H9 (cell line): ENCODE measurements around the gene TMC3. TPM values are rescaled to one million over a fixed set of nuclear protein-coding genes. Genes with fewer than 3 reads are reported as not detected.

Experiments
- DNase-seq: peaks from one replicate; pipeline ENCODE4 v3.0.0-alpha.2; 2017
- H2AFZ ChIP-seq: one replicate; pipeline ENCODE4 v1.6.1; 2013; ENCODE audit warnings: mild to moderate bottlenecking, low read length, control low read depth, moderate library complexity
- H2AK5ac ChIP-seq: 2 replicates; pipeline ENCODE4 v1.6.1; 2013; ENCODE audit warnings: low read length, control low read depth, mixed read lengths; ENCODE audit not compliant: insufficient read length
- H2BK120ac ChIP-seq: one replicate; pipeline ENCODE4 v1.6.1; 2013; ENCODE audit warnings: low read depth, mild to moderate bottlenecking, low read length, control low read depth, inconsistent platforms; ENCODE audit not compliant: poor library complexity, severe bottlenecking
- H2BK12ac ChIP-seq: 2 replicates; pipeline ENCODE4 v1.6.1; 2013; ENCODE audit warnings: low read length, control low read depth, mixed read lengths, low read depth; ENCODE audit not compliant: insufficient read length
- H2BK15ac ChIP-seq: 2 replicates; pipeline ENCODE4 v1.6.1; 2013; ENCODE audit warnings: low read depth, low read length, control low read depth
- H2BK20ac ChIP-seq: one replicate; pipeline ENCODE4 v1.6.1; 2013; ENCODE audit warnings: low read depth, mild to moderate bottlenecking, low read length, control low read depth, inconsistent platforms; ENCODE audit not compliant: poor library complexity, severe bottlenecking
- H2BK5ac ChIP-seq: 2 replicates; pipeline ENCODE4 v1.6.1; 2013; ENCODE audit warnings: low read length, control low read depth, mixed read lengths; ENCODE audit not compliant: insufficient read length
- H3K14ac ChIP-seq: 2 replicates; pipeline ENCODE4 v1.6.1; 2013; ENCODE audit warnings: low read length, control low read depth; ENCODE audit not compliant: insufficient read depth
- H3K18ac ChIP-seq: 2 replicates; pipeline ENCODE4 v1.6.1; 2013; ENCODE audit warnings: low read depth, mild to moderate bottlenecking, mixed read lengths, low read length, control low read depth; ENCODE audit not compliant: insufficient read length
- H3K23ac ChIP-seq: 2 replicates; pipeline ENCODE4 v1.6.1; 2013; ENCODE audit warnings: low read length, control low read depth, mixed read lengths, low read depth; ENCODE audit not compliant: insufficient read length
- H3K23me2 ChIP-seq: 2 replicates; pipeline ENCODE4 v1.6.1; 2013; ENCODE audit warnings: low read depth, mild to moderate bottlenecking, mixed read lengths, low read length, control low read depth; ENCODE audit not compliant: insufficient read length, poor library complexity, severe bottlenecking
- H3K27ac ChIP-seq: 2 replicates; pipeline ENCODE4 v1.5.1; 2013; ENCODE audit warnings: low read length, control low read depth, mixed read lengths, low read depth; ENCODE audit not compliant: insufficient read length
- H3K27me3 ChIP-seq: 2 replicates; pipeline ENCODE4 v1.6.1; 2013; ENCODE audit warnings: low read length, control low read depth, inconsistent platforms; ENCODE audit not compliant: insufficient read depth
- H3K4ac ChIP-seq: 2 replicates; pipeline ENCODE4 v1.6.1; 2013; ENCODE audit warnings: low read depth, mild to moderate bottlenecking, control low read depth, inconsistent platforms, low read length, moderate library complexity
- H3K4me1 ChIP-seq: 2 replicates; pipeline ENCODE4 v1.6.1; 2013; ENCODE audit warnings: low read length, control low read depth, inconsistent platforms; ENCODE audit not compliant: insufficient read depth
- H3K4me2 ChIP-seq: 2 replicates; pipeline ENCODE4 v1.6.1; 2013; ENCODE audit warnings: low read length, control low read depth, mixed read lengths; ENCODE audit not compliant: insufficient read length, insufficient read depth
- H3K56ac ChIP-seq: 2 replicates; pipeline ENCODE4 v1.6.1; 2013; ENCODE audit warnings: low read depth, mild to moderate bottlenecking, mixed read lengths, low read length, control low read depth; ENCODE audit not compliant: insufficient read length
- H3K79me1 ChIP-seq: 2 replicates; pipeline ENCODE4 v1.6.1; 2013; ENCODE audit warnings: low read depth, mild to moderate bottlenecking, moderate library complexity, low read length, control low read depth, inconsistent platforms; ENCODE audit not compliant: insufficient read depth, poor library complexity, severe bottlenecking
- H3K79me2 ChIP-seq: 2 replicates; pipeline ENCODE4 v1.6.1; 2013; ENCODE audit warnings: low read length, control low read depth, inconsistent platforms; ENCODE audit not compliant: insufficient read depth
- H3K9ac ChIP-seq: 2 replicates; pipeline ENCODE4 v1.6.1; 2013; ENCODE audit warnings: low read length, control low read depth, mixed read lengths; ENCODE audit not compliant: insufficient read length; ENCODE audit errors: extremely low read depth
- H3K9me3 ChIP-seq: one replicate; pipeline ENCODE4 v1.6.1; 2013; ENCODE audit warnings: low read depth, low read length, inconsistent platforms; ENCODE audit not compliant: control insufficient read depth
- H3T11ph ChIP-seq: one replicate; pipeline ENCODE4 v1.6.1; 2013; ENCODE audit warnings: mild to moderate bottlenecking, low read length, control low read depth, inconsistent platforms
- H4K20me1 ChIP-seq: one replicate; pipeline ENCODE4 v1.6.1; 2013; ENCODE audit not compliant: control insufficient read depth, insufficient read length, insufficient read depth
- H4K5ac ChIP-seq: 2 replicates; pipeline ENCODE4 v1.6.1; 2013; ENCODE audit warnings: low read depth, mild to moderate bottlenecking, mixed read lengths, low read length, control low read depth; ENCODE audit not compliant: insufficient read length
- H4K8ac ChIP-seq: replicated peaks from 2 replicates; pipeline ENCODE4 v1.6.1; 2013; ENCODE audit warnings: low read length, control low read depth, mixed read lengths, low read depth; ENCODE audit not compliant: insufficient read length
- H4K91ac ChIP-seq: 2 replicates; pipeline ENCODE4 v1.6.1; 2013; ENCODE audit warnings: low read depth, mild to moderate bottlenecking, moderate library complexity, mixed read lengths, low read length, control low read depth; ENCODE audit not compliant: insufficient read length
- H3K27ac Mint-ChIP-seq, 3 experiments: 2 replicates in 2 of 3; 3 replicates in 1 of 3; pipeline ENCODE4 v1.8.0; 2020 to 2021; ENCODE audit warnings: mixed read lengths in 3 of 3, mild to moderate bottlenecking in 1 of 3, moderate library complexity in 1 of 3
- H3K27me3 Mint-ChIP-seq: 2 replicates; pipeline ENCODE4 v1.8.0; 2021; ENCODE audit warnings: low read depth, mild to moderate bottlenecking, moderate library complexity, mixed read lengths
- H3K36me3 Mint-ChIP-seq, 3 experiments: 2 replicates in 2 of 3; 3 replicates in 1 of 3; pipeline ENCODE4 v1.8.0; 2020 to 2021; ENCODE audit warnings: low read depth in 3 of 3, mixed read lengths in 3 of 3; ENCODE audit not compliant: insufficient read depth in 1 of 3
- H3K4me1 Mint-ChIP-seq, 2 experiments: 2 replicates each; pipeline ENCODE4 v1.8.0; 2020; ENCODE audit warnings: mixed read lengths in 2 of 2
- H3K4me3 Mint-ChIP-seq, 2 experiments: 2 replicates in 1 of 2; 3 replicates in 1 of 2; pipeline ENCODE4 v1.8.0; 2020 to 2021; ENCODE audit warnings: mild to moderate bottlenecking in 2 of 2, mixed read lengths in 2 of 2, moderate library complexity in 1 of 2
- H3K9me3 Mint-ChIP-seq, 2 experiments: 2 replicates in 1 of 2; 3 replicates in 1 of 2; pipeline ENCODE4 v1.8.0; 2020; ENCODE audit warnings: mild to moderate bottlenecking in 2 of 2, mixed read lengths in 2 of 2, moderate library complexity in 1 of 2
- WGBS: extraction: QIAGEN DNeasy Blood & Tissue Kit; methylation state at CpG from one replicate; pipeline ENCODE4 v1.1.7; 2013; ENCODE audit warnings: missing lambda C conversion rate, low lambda C conversion rate, mixed read lengths; ENCODE audit not compliant: insufficient read length; ENCODE audit errors: extremely low coverage; 5-methylcytosine and 5-hydroxymethylcytosine counted together
- total RNA-seq: library from RNA; stranded (reverse); gene quantifications from 2 replicates; pipeline ENCODE4 v1.2.1, GENCODE V29; 2021
- TF ChIP-seq, protein P1 (sequence below): fragments of 200-600 bp; sonication (generic); conservative IDR thresholded peaks from 3 replicates; pipeline ENCODE4 v1.8.0; 2021; ENCODE audit warnings: antibody characterized with exemption, mild to moderate bottlenecking

TMC3 gene
- total RNA-seq, 1 experiment from 2014 or later, result not detected

DNA sequence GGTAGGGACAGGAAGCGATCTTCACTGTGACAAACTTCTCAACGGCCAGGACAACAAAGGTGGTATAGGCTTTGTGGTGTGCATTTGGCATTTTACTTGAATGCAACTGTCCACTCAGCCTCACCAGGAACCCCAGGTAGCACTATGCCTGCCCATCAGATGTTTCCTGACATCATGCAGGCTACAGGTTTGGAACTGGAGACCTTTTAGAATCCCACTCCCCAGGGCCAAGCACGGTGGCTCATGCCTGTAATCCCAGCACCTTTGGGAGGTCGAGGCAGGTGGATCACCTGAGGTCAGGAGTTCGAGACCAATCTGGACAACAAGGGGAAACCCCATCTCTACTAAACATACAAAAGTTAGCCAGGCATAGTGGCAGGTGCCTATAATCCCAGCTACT is 59.6 kb downstream of the TMC3 start:
- no peak overlapping the region for H3K9ac ChIP-seq

More for the DNA sequence above, 59.6 kb downstream of the TMC3 start:
- H3K4me3 Mint-ChIP-seq, result no peak overlapping the region; a peak in 1 of 5 replicates
- Histone ChIP-seq H3K4me2 (no peak overlapping the region), H4K8ac (no peak overlapping the region), H3K56ac (no peak overlapping the region), H4K5ac (no peak overlapping the region), H3T11ph (no peak overlapping the region), H3K23me2 (no peaks in the 10 kb centered on the region), H3K79me1 (no peaks in the 10 kb centered on the region), H2AK5ac (no peak overlapping the region), H2AFZ (no peak overlapping the region), H2BK20ac (no peak overlapping the region), H3K4me1 (no peaks in the 10 kb centered on the region), H3K23ac (no peak overlapping the region), H3K27me3 (no peaks in the 10 kb centered on the region), H3K9me3 (no peaks in the 10 kb centered on the region), H4K91ac (no peak overlapping the region), H2BK15ac (no peak overlapping the region), H3K27ac (no peak overlapping the region), H2BK120ac (no peak overlapping the region), H3K4ac (no peak overlapping the region), H4K20me1 (no peaks in the 10 kb centered on the region), H3K18ac (no peak overlapping the region), H3K79me2 (no peaks in the 10 kb centered on the region), H2BK5ac (no peak overlapping the region), H3K14ac (no peak overlapping the region), H2BK12ac (no peak overlapping the region)
- TF ChIP-seq, protein P1, sequence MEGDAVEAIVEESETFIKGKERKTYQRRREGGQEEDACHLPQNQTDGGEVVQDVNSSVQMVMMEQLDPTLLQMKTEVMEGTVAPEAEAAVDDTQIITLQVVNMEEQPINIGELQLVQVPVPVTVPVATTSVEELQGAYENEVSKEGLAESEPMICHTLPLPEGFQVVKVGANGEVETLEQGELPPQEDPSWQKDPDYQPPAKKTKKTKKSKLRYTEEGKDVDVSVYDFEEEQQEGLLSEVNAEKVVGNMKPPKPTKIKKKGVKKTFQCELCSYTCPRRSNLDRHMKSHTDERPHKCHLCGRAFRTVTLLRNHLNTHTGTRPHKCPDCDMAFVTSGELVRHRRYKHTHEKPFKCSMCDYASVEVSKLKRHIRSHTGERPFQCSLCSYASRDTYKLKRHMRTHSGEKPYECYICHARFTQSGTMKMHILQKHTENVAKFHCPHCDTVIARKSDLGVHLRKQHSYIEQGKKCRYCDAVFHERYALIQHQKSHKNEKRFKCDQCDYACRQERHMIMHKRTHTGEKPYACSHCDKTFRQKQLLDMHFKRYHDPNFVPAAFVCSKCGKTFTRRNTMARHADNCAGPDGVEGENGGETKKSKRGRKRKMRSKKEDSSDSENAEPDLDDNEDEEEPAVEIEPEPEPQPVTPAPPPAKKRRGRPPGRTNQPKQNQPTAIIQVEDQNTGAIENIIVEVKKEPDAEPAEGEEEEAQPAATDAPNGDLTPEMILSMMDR, result no peak
- WGBS, result no CpG with 5 or more reads among the region's 5 CpGs
- DNase-seq, result no peak
- H3K27ac Mint-ChIP-seq, result no peak overlapping the region
- no peaks in the 10 kb centered on the region for H3K9me3 Mint-ChIP-seq
- no peaks in the 10 kb centered on the region for H3K4me1 Mint-ChIP-seq
- H3K36me3 Mint-ChIP-seq, result peaks cover 13 to 39% (median 23%) of the 10 kb centered on the region in 3 experiments
- H3K27me3 Mint-ChIP-seq, result no peaks in the 10 kb centered on the region; the same call in 1 of the 2 replicates
